OCI-M1 (cell line): ENCODE measurements around the gene FHIT.
A peak's percentile ranks its signal among the peaks of the same experiment; 100 is the strongest.
"Not testable (repeated sequence)": the region's sequence is repeated elsewhere in the genome, so short reads cannot be mapped to it uniquely, and the experiment has no call there.

Source experiments
- DNase-seq: peaks from one replicate; lab custom pipeline; 2025; lab: John Stamatoyannopoulos, UW

The FHIT gene

GRCh38 chr3:59829527-59829926 lies 1421.7 kb downstream of the FHIT start:
- no peak for DNase-seq

DNA sequence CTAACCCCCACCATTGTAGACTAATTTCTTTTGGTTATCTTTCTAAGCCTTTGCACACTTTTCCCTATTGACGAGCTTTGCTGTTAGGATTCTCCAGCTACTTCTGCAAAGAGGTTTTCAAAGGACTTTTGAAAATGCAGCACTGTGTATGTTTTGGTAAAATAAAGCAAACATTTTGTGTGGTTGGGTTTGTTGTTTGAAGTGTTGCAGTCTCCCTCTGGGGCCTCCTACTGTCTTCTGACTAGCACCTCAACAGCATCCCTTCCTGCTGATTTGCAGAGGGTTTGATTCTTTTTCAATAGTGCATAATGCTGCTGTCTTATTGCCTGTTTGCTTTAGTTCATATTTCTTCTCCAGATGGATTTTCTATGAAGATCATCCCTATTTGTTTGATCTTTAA lies 1426.4 kb downstream of the FHIT start:
- DNase-seq = no peak

DNA sequence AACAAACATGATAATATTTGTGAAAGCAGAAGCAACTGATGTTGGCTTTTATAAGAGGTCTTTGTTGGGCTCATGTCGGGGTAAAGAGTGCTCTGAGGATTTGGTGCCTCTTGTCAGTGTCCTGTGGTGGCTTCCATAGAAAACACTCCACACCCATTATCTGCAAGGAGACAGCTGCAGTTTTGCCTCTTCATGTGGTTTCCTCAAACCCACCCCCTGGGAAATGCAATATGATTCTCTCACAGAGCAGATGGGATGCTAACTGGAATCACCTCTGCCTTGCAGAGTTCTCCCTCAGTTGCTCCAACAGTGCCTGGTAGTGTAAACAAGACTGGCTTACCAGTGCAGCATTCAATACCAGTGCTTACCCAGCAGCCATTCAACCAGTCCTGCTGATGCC lies 1430.0 kb downstream of the FHIT start:
- DNase-seq = peak; percentile 11

- no peak for DNase-seq
Measured at GRCh38 chr3:59820352-59820934, 1430.8 kb downstream of the FHIT start.

- DNase-seq = no peak
Measured at GRCh38 chr3:59818919-59819300, 1432.3 kb downstream of the FHIT start.

- DNase-seq = peak; percentile 14
Measured at GRCh38 chr3:59818033-59818918, 1433.0 kb downstream of the FHIT start.

DNA sequence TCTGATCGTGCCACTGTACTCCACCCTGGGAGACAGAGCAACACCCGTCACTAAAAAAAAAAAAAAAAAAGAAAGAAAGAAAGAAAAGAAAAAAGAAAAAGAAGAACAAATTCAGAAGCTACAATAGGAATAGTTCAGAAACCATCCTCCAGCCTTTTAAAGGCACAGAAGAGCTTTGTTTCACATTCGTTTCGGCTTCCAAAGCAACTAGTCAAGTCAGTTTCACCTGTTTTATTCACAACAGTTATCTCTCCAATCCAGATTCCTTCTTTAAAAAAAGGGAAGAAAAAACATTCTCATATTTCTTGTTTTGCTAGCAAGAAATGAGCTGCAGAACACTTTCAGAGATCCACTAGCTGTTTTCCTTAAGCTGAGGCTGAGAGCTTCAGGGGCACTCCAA lies 1433.7 kb downstream of the FHIT start:
- DNase-seq = peak; percentile 30

GRCh38 chr3:59816312-59816711 lies 1434.9 kb downstream of the FHIT start:
- DNase-seq = no peak

DNA sequence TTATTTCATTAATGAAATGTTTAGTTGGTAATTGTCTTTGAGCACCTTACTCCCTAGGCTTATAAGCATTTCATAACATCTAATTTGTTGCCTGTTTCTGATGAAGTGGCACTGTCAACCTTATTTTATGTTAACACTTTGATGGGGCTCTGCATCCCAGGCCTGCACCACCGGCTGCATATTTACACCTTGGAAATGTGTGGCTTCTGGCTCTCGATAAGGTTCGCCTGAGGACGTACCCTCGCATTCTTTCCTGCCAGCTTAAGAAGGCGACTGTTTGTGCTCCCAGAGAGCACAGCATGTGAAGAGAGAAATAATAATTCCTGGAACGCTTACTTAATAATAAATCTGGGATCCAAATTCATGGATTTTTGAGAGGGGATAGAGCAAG lies 1438.1 kb downstream of the FHIT start:
- no peak for DNase-seq

DNA sequence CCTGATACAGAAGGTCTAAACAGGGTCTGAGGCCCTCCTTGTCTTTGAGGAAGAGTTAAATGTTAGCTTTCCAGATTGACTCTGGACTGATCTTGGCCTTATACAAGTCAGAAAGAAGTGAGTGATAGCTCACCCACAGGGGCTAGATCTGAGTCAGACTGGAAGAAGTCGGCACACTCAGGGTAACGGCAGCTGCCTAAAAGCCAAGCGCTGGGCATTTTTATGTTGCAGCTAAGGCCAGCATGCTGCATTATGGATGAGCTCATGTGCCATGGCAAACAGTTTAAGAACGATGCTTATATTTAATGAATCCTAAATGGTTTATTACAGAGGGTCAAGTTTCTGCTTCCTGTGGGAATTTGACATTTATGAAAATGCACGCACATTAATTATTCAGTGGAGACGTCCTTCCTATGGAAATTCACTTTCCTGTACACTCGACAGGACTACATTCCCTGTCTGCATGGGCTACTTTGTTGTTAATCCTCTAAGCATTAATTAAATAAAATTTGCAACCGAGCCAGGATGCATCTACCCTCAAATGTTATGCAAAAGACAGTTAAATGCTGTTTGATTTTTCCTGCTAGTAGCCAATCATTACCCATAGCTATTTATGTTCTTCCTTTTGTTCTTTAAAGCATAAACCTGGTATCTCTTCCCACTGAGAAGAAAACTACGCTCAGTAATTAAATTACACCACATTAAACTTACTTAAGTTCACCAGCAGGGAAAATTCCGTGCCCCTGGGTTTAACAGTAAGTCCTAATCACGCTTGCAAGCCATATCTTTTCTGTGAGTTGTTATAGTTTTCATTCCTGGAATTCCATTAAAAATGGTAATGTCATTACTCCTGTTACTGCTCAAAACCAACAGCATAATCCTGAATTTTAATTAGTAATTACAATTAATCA lies 1438.8 kb downstream of the FHIT start:
- no peak for DNase-seq

DNA sequence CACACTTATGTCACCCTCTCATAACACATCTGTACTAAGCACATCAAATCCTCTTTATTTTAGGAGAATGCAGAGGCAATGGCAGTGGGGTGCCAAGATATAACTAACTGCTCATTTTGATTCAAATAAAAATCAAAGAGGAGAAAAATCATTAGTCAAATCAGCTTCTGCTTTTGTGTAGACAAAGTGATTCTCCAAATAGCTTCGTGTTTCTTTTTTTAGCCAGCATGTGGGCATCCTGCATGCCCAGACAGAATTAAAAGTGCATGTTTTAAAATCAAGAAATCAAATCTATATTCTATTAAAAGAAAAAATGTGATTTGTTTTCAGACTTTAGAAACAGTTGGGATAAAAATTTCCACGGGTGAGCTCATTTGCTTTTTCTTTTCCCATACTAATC lies 1440.1 kb downstream of the FHIT start:
- DNase-seq = no peak

DNA sequence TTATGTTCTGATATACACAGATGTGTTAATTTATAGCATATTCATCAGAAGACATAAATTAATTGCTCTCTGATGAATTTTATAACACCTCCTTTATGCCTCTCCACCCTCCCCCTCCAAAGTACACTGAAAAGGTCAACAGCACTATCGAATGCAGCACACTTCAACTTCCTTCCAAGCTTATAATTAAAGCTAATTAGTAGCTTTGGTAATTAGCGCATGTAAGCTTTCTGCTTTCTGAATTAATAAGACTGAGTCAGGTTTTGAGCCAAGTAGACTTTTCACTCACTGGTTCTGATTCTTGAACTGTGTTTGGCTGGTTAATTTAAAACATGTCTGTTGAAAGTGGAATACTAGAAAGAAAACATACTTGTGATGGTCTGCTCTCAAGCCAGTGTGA lies 1440.6 kb downstream of the FHIT start:
- no peak for DNase-seq

DNA sequence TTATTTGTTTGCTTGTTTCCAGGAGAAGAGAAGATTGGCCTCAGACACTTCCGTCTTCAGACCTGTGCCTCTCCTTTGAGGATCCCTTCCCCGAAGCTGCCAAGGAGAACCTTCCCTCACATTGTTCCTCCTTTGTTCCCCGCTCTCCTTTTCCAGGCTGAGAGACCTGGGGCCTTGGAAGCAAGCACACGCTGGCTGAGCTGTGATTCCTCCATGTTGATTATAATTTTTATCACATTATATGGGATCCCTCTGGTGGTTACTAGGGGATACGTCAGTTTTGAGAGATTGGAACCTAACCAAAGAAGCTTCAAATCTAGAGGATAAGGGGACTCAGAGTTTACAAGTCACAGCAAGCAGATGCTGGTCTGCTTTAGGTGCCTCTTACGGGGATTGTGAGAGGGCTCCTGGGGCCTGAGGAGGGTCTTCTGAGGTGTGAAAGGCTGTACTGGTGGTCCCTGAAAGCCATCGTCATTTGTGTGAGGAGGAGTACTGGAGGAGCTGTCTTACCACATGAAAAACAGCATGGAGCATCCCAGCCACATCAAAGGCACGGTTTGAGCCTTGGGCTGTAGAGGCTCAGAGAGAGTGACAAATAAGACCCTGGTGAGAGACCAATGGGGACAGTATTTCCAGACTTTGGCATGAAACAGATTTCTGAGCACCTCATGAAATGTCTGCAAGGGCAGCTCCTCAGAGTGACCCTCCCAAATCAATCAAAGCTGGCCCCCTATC lies 1441.4 kb downstream of the FHIT start:
- DNase-seq = peak; percentile 21

- DNase-seq = no peak
Measured at GRCh38 chr3:59809016-59809415, 1442.2 kb downstream of the FHIT start.

DNA sequence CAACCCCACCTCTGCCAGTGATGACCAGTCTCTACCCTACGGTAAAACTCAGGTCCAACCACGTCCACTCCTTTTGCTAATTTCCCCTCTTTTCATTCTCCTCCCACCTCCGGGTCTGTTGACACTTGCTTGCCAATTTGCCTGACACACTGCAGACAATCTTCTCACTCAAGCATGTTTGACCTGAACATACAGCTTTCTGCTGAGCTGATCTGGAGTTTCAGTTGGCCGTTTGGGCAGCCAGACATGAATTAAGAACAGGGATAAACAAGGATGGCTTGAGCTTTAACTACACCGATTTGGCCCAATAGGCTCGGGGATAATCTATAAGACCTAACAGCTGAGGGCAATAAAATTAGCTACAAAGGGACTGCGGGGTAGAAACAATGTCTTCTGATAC lies 1442.8 kb downstream of the FHIT start:
- DNase-seq = no peak

GRCh38 chr3:59803268-59803667 lies 1448.0 kb downstream of the FHIT start:
- no peak for DNase-seq

DNA sequence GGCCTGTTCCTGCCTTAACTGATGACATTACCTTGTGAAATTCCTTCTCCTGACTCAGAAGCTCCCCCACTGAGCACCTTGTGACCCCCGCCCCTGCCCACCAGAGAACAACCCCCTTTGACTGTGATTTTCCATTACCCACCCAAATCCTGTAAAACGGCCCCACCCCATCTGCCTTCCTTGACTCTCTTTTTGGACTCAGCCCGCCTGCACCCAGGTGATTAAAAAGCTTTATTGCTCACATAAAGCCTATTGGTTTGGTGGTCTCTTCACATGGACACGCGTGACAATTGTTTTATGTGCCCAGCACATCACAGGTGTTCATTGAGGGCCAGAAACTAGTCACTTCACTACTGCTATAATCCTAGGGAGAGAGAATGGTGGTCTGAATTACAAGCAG lies 1448.8 kb downstream of the FHIT start:
- DNase-seq = not testable (repeated sequence)

DNA sequence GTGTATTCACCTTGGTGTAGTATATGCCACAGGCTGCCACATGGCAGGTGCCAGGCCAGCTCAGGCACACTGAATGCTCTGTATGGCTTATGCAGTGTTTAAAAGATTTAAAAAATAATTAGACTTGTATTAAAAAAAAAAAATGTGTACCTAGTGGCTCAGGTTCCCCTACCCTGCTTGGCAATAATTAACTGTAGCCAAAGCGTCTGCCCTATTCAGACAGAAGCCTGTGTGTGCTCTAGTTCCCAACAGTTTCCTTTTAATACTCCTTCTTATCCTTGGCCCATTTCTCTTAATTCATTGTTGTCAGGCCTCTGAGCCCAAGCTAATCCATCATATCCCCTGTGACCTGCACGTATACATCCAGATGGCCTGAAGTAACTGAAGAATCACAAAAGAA lies 1449.2 kb downstream of the FHIT start:
- DNase-seq = no peak

DNA sequence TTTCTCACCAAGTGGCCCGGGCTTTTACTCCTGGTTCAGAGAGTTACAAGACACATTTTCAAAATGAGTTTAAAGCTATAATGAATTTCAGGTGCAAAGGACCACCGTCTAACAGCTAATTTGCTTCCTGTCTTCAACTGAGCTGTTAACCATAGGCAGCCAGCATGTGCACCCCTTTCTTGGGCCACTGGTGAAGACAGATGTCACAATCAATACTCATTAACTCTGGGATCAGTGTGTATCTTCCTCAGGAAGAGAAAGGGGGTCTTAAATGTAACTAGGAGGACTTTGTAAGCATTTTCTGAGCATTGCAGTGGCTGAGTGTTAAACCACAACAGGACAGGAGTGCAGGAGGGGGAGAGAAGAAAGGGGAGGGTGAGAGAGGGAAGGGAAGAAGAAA lies 1450.8 kb downstream of the FHIT start:
- no peak for DNase-seq

DNA sequence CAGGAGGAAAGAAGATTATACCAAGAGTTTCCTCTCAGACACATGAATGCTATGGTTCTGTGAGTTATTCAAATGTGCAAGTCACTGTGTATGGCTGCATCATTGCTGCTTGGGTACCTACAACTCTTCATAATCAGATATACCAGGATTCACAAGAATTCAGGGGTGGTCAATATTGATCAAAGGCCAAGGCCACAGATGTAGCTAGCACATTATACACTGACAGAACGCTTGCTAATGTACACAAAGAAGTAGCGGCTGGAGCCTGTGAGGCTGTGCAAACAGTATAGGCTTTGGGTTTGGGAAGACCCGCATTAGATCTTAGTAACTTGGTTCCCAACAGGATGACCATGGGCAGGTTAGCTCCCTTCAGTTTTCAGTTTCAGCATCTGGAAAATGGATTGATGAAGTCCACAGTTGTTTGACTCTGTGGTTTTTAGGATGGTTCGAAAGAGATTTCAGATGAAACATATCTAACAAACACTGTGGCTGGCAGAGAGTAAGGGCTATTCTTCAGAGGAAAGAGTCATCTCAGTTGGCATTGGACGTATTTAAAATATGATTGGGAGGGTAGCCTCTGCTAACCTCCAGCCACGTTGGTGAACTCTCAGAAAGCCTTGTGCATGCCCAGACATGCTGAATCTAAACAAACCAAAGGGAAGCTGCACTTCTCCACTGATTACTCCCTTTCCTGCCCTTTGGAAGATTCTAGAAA lies 1452.7 kb downstream of the FHIT start:
- DNase-seq = no peak

DNA sequence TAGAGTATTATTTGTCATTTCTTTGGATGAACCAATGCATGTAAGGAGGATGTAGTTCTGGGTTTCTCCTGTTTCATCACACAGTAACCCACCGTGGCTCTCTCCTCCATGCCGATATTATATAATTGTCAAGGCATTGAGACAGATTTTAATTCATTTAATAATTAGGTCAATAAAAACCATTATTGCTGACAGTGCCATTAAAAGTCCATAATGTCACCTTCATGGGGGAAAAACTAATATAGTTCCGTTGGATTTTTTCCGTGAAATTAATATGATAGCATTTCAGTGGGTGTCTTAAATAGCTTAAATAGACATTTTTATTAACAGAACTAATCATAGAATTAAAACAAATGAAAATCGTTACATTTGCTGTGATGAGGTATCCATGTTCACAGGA lies 1453.7 kb downstream of the FHIT start:
- no peak for DNase-seq
